Neural crest cell (in vitro differentiated cells): ENCODE data around the gene ITPR1. TPM values are rescaled to one million over a fixed set of nuclear protein-coding genes. Genes with fewer than 3 reads are reported as not detected.

ENCODE experiments used
- DNase-seq: peaks from one replicate; pipeline ENCODE4 v3.0.0; 2021; ENCODE audit warnings: low read depth, mixed read lengths, low spot score
- H3K27ac Mint-ChIP-seq: one replicate; pipeline ENCODE4 v1.8.0; 2021; ENCODE audit warnings: mild to moderate bottlenecking, mixed read lengths; ENCODE audit not compliant: unreplicated experiment
- H3K27me3 Mint-ChIP-seq: 2 replicates; pipeline ENCODE4 v1.8.0; 2021; ENCODE audit warnings: low read depth, mild to moderate bottlenecking, mixed read lengths
- H3K36me3 Mint-ChIP-seq: 2 replicates; pipeline ENCODE4 v1.8.0; 2021; ENCODE audit warnings: low read depth, mild to moderate bottlenecking, mixed read lengths
- H3K4me1 Mint-ChIP-seq: 2 replicates; pipeline ENCODE4 v1.8.0; 2021; ENCODE audit warnings: mixed read lengths
- H3K4me3 Mint-ChIP-seq: one replicate; pipeline ENCODE4 v1.8.0; 2021; ENCODE audit warnings: mild to moderate bottlenecking, mixed read lengths
- H3K9me3 Mint-ChIP-seq: 2 replicates; pipeline ENCODE4 v1.8.0; 2021; ENCODE audit warnings: mixed read lengths
- total RNA-seq: library from RNA; stranded (reverse); gene quantifications from 2 replicates; pipeline ENCODE4 v1.2.1, GENCODE V29; 2021
- TF ChIP-seq, protein P1 (sequence below): fragments of 200-600 bp; sonication (generic); conservative IDR thresholded peaks from 2 replicates; pipeline ENCODE4 v1.5.0; 2021; ENCODE audit warnings: antibody characterized with exemption, mild to moderate bottlenecking

ITPR1 gene
- total RNA-seq, 1 donor from 2014 or later: 4.8 TPM

DNA sequence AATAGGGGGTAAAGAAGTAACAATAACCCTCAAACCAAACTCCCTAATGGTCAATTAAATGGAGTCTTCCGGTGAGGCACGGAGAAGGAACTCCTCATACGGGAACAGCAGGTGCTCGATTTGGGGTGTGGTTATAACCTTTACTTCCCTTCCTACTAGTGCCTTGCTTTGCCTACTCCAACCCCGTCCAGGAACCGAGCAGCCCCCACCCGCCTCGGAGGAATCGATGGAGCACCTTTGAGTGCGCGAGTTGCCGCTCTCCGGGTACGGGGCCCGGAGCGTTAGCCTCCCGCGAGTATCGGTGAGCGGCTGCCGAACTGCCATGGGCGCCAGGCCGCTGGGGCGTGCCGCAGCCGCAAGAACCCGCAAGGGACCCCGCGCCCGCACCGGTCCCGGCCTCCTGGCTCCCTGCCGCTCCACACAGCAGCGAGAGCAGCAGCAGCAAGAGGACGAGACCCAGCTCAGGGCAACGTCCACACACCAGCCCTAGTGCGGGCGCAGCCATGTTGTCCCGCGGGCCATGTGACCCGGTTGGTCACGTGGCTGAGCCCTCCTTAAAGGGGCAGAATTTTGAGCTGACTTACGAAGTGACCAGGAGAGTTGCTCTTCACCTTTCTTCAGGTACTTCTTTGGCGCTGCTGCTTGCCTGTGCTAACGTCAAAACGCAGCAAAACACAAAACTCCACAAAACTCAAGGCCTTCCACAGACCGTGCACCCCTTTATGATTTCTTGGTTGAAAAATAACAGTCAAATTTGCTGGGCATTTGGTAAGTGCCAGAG, 26.2 kb upstream of the ITPR1 start, which contains the start of gene SUMF1:
Gene SUMF1, minus strand, starts transcription at position 529 of the 781 bp plus-strand sequence. Its CDS starts 24 bp downstream, at position 505.
- no peaks in the 10 kb centered on the region for H3K9me3 Mint-ChIP-seq
- peaks cover 11% of the 10 kb centered on the region for H3K4me1 Mint-ChIP-seq
- peak within 1 kb of the TSS; percentile 96 for H3K27ac Mint-ChIP-seq
- H3K27me3 Mint-ChIP-seq: peaks cover 22% of the 10 kb centered on the region
- no peaks in the 10 kb centered on the region for H3K36me3 Mint-ChIP-seq
- peak; percentile 65 for DNase-seq
- peak within 1 kb of the TSS; percentile 94 for H3K4me3 Mint-ChIP-seq
- TF ChIP-seq, protein P1, sequence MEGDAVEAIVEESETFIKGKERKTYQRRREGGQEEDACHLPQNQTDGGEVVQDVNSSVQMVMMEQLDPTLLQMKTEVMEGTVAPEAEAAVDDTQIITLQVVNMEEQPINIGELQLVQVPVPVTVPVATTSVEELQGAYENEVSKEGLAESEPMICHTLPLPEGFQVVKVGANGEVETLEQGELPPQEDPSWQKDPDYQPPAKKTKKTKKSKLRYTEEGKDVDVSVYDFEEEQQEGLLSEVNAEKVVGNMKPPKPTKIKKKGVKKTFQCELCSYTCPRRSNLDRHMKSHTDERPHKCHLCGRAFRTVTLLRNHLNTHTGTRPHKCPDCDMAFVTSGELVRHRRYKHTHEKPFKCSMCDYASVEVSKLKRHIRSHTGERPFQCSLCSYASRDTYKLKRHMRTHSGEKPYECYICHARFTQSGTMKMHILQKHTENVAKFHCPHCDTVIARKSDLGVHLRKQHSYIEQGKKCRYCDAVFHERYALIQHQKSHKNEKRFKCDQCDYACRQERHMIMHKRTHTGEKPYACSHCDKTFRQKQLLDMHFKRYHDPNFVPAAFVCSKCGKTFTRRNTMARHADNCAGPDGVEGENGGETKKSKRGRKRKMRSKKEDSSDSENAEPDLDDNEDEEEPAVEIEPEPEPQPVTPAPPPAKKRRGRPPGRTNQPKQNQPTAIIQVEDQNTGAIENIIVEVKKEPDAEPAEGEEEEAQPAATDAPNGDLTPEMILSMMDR: no peak

DNA sequence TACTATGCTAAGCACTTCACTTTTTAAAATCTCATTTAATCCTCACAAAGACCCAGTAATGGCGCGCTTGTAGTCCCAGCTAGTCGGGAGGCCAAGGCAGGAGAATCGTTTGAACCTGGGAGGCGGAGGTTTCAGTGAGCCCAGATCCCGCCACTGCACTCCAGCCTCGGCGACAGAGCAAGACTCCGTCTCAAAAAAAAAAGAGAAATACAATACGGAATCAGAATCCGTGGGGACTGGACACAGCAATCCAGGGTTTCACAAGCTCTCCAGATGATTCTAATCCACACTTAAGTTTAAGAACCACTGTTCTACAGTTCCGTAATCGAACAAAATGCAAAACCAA, 25.7 kb upstream of the ITPR1 start:
- peaks cover 26% of the 10 kb centered on the region for H3K27me3 Mint-ChIP-seq
- TF ChIP-seq, protein P1: no peak
- H3K27ac Mint-ChIP-seq: peak overlapping the region; percentile 95
- no peaks in the 10 kb centered on the region for H3K9me3 Mint-ChIP-seq
- no peaks in the 10 kb centered on the region for H3K36me3 Mint-ChIP-seq
- no peak for DNase-seq
- peaks cover 11% of the 10 kb centered on the region for H3K4me1 Mint-ChIP-seq
- peak overlapping the region; percentile 94 for H3K4me3 Mint-ChIP-seq

DNA sequence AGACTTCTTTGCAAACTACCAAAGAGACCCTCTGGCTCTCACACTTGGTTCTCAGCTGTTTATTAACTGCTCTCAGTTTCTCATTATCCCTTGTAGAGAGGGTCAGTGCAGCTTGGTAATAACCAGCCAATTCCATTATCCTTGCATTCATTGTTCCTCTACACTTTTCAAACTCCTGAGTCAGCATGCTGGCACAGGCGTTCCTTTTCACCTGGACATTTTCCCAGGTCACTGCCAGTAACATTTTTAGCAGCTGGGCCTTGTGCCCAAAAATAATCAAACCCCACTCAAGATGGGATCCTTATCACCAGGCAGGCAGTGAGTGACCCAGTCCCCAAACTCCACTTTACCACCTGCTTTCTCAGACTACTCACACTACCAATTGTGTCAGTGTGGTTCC, 21.2 kb upstream of the ITPR1 start:
- Mint-ChIP-seq H3K27me3 (peaks cover 52% of the 10 kb centered on the region), H3K36me3 (no peaks in the 10 kb centered on the region), H3K9me3 (no peaks in the 10 kb centered on the region), H3K4me1 (peaks cover 9% of the 10 kb centered on the region), H3K4me3 (no peak overlapping the region), H3K27ac (no peak overlapping the region)
- TF ChIP-seq, protein P1: no peak
- DNase-seq: no peak

DNA sequence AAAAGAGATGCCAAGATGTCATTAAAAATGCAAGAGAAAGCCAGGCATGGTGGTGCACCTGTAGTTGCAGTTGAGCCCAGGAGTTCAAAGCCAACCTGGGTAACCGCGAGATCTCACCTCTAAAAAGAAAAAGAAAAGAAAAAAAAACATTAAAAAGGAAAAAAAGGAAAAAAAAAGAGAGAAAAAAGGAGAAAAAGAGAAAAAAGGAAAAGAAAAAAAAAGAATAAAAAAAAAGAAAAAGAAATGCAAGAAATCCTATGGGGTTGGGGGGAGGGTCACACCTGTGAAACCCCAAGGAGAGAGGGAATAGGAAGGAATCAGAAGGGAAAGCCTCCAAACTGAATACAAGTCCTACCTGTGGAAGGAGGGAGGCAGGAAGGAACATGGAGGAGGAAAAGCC, 20.8 kb upstream of the ITPR1 start:
- H3K27me3 Mint-ChIP-seq: peaks cover 56% of the 10 kb centered on the region
- no peak overlapping the region for H3K27ac Mint-ChIP-seq
- TF ChIP-seq, protein P1: no peak
- no peaks in the 10 kb centered on the region for H3K36me3 Mint-ChIP-seq
- no peaks in the 10 kb centered on the region for H3K9me3 Mint-ChIP-seq
- H3K4me3 Mint-ChIP-seq: no peak overlapping the region
- DNase-seq: no peak
- H3K4me1 Mint-ChIP-seq: peaks cover 7% of the 10 kb centered on the region

DNA sequence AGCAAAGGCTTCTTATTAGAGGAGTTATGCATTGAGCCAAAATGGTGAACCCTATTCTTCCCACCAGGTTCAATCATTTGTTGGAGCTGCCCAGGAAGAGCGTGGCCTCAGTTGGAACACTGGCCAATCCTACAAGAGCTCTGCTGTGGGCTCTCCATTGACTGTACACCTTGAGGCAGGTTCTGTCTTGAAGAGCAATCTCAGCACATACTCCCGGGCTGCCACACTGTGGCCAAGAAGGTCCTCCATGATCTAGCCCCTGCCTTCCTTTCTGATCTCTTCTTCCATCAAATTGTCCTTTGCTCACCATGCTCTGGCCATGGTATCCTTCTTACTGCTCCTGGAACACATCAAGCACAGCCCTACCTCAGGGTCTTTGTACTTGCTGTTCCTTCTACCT, 20.4 kb upstream of the ITPR1 start:
- no peaks in the 10 kb centered on the region for H3K9me3 Mint-ChIP-seq
- TF ChIP-seq, protein P1: no peak

More for the DNA sequence above, 20.4 kb upstream of the ITPR1 start:
- Mint-ChIP-seq H3K27me3 (peaks cover 57% of the 10 kb centered on the region), H3K27ac (no peak overlapping the region), H3K4me1 (peaks cover 4% of the 10 kb centered on the region), H3K36me3 (no peaks in the 10 kb centered on the region), H3K4me3 (no peak overlapping the region)
- DNase-seq: no peak
